HCT116 (cell line): Measurements from ENCODE around the gene HOXB7. TPM values are rescaled to one million over a fixed set of nuclear protein-coding genes. Genes with fewer than 3 reads are reported as not detected.

Experiments
- ATAC-seq: fragments of 200-7000 bp; cut with Tn5 transposase; 2 replicates; pipeline ENCODE4 v1.9.1; 2020; ENCODE audit warnings: mild to moderate bottlenecking, moderate library complexity
- BruUV-seq: library from RNA; stranded (reverse); fragments of 400-500 nt; replicated peaks from 2 replicates; lab custom pipeline; 2021; lab: Mats Ljungman, UMichigan
- CTCF ChIA-PET: fragments of 300-600 bp; sonication (Branson Sonifier 250); formaldehyde crosslinking; loops from one replicate; lab custom pipeline; 2021; ENCODE audit warnings: antibody characterized with exemption; lab: Charles Lee
- POLR2A ChIA-PET: fragments of 300-600, 350-600 bp; sonication (Branson Sonifier 250); formaldehyde crosslinking; loops from one replicate; lab custom pipeline; 2021; ENCODE audit warnings: antibody characterized with exemption; lab: Charles Lee
- RAD21 ChIA-PET, 2 experiments: fragments of 300-600 bp; sonication (Branson Sonifier 250); formaldehyde crosslinking; loops; one replicate each; lab custom pipeline; 2023; ENCODE audit warnings: low total read pairs in 2 of 2; ENCODE audit not compliant: uncharacterized antibody in 2 of 2, unreplicated experiment in 2 of 2, low non-redundant PET in 1 of 2; lab: Charles Lee
- DNase-seq: peaks from one replicate; pipeline ENCODE4 v3.0.0-alpha.2; 2010; ENCODE audit warnings: low read depth, low spot score
- H2AFZ ChIP-seq: fragments of 200-600 bp; shearing (Covaris generic), sonication (generic); 2 replicates; pipeline ENCODE4 v1.6.1; 2017; ENCODE audit warnings: low read depth, mixed run types, mixed read lengths, antibody characterized with exemption, low read length; ENCODE audit not compliant: poor library complexity, severe bottlenecking
- H3K27ac ChIP-seq: 2 replicates; pipeline ENCODE4 v1.5.1; 2012; ENCODE audit warnings: low read depth, low read length
- H3K27me3 ChIP-seq: fragments of 200-600 bp; sonication (generic); 2 replicates; pipeline ENCODE4 v1.6.1; 2016; ENCODE audit warnings: mixed run types, low read length, mixed read lengths; ENCODE audit not compliant: insufficient read depth
- H3K36me3 ChIP-seq, 2 experiments: fragments of 200-500 bp in 1 of 2; fragments of 200-600 bp in 1 of 2; sonication (Bioruptor generic) in 1 of 2; sonication (generic) in 1 of 2; 2 replicates each; pipeline versions ENCODE4 v1.5.1 to v1.6.1; 2014 to 2016; ENCODE audit warnings: low read length in 2 of 2, inconsistent platforms in 1 of 2, mixed read lengths in 1 of 2, mixed run types in 1 of 2; ENCODE audit not compliant: insufficient read depth in 2 of 2, control insufficient read depth in 1 of 2
- H3K4me1 ChIP-seq, 2 experiments: fragments of 200-600 bp in 1 of 2; sonication (generic) in 1 of 2; 2 replicates each; pipeline versions ENCODE4 v1.5.1 to v1.6.1; 2012 to 2017; ENCODE audit warnings: low read length in 2 of 2, inconsistent platforms in 1 of 2, mild to moderate bottlenecking in 1 of 2, mixed read lengths in 1 of 2, mixed run types in 1 of 2, moderate library complexity in 1 of 2; ENCODE audit not compliant: insufficient read depth in 2 of 2, control insufficient read depth in 1 of 2
- H3K4me2 ChIP-seq: fragments of 200-600 bp; sonication (generic); 2 replicates; pipeline ENCODE4 v1.6.1; 2017; ENCODE audit warnings: mixed run types, low read length, mixed read lengths
- H3K4me3 ChIP-seq, 2 experiments: fragments of 200-600 bp in 1 of 2; sonication (generic) in 1 of 2; replicated peaks in 1 of 2; 2 replicates each; pipeline ENCODE4 v1.5.1; 2011 to 2016; ENCODE audit warnings: low read length in 2 of 2, control low read depth in 1 of 2, low read depth in 1 of 2, mild to moderate bottlenecking in 1 of 2, mixed read lengths in 1 of 2, mixed run types in 1 of 2
- H3K79me2 ChIP-seq: fragments of 200-600 bp; sonication (generic); 2 replicates; pipeline ENCODE4 v1.6.1; 2017; ENCODE audit warnings: mild to moderate bottlenecking, mixed run types, low read length, moderate library complexity, mixed read lengths; ENCODE audit not compliant: insufficient read depth
- H3K9ac ChIP-seq: fragments of 200-600 bp; sonication (generic); 2 replicates; pipeline ENCODE4 v1.6.1; 2016; ENCODE audit warnings: low read length, mixed read lengths
- H3K9me2 ChIP-seq: fragments of 200-600 bp; sonication (generic), shearing (Covaris generic); 2 replicates; pipeline ENCODE4 v1.6.1; 2017; ENCODE audit warnings: mixed run types, mild to moderate bottlenecking, moderate library complexity; ENCODE audit not compliant: insufficient read depth
- H3K9me3 ChIP-seq, 2 experiments: fragments of 200-500 bp in 1 of 2; fragments of 200-600 bp in 1 of 2; sonication (Bioruptor generic) in 1 of 2; sonication (generic) in 1 of 2; 2 replicates each; pipeline ENCODE4 v1.6.1; 2014 to 2017; ENCODE audit warnings: low read length in 2 of 2, mixed read lengths in 2 of 2, inconsistent platforms in 1 of 2, low read depth in 1 of 2, mild to moderate bottlenecking in 1 of 2, mixed run types in 1 of 2, moderate library complexity in 1 of 2; ENCODE audit not compliant: control insufficient read depth in 1 of 2, insufficient read depth in 1 of 2
- H4K20me1 ChIP-seq: fragments of 200-600 bp; sonication (generic), shearing (Covaris generic); 2 replicates; pipeline ENCODE4 v1.6.1; 2017; ENCODE audit warnings: mixed run types, mild to moderate bottlenecking, moderate library complexity; ENCODE audit not compliant: insufficient read depth
- CTCF ChIP-seq, 3 experiments: fragments of 200-600 bp in 1 of 3; sonication (generic) in 1 of 3; IDR thresholded peaks in 2 of 3; conservative IDR thresholded peaks in 1 of 3; 2 replicates each; pipeline ENCODE4 v1.5.1; 2012 to 2017; ENCODE audit warnings: low read depth in 2 of 3, low read length in 2 of 3, antibody characterized with exemption in 1 of 3, borderline replicate concordance in 1 of 3, control low read depth in 1 of 3, mild to moderate bottlenecking in 1 of 3, mixed read lengths in 1 of 3, mixed run types in 1 of 3, moderate library complexity in 1 of 3; ENCODE audit not compliant: insufficient read depth in 1 of 3
- EZH2 ChIP-seq: fragments of 200-600 bp; sonication (generic); IDR thresholded peaks from 2 replicates; pipeline ENCODE4 v1.6.1; 2017; ENCODE audit warnings: antibody characterized with exemption, mixed run types
- POLR2AphosphoS5 ChIP-seq: IDR thresholded peaks from 2 replicates; pipeline ENCODE4 v1.6.1; 2011; ENCODE audit warnings: mild to moderate bottlenecking, low read depth, low read length, moderate library complexity
- REST ChIP-seq: IDR thresholded peaks from 2 replicates; pipeline ENCODE4 v1.6.1; 2012; ENCODE audit warnings: low read depth
- SRF ChIP-seq: IDR thresholded peaks from 2 replicates; pipeline ENCODE4 v1.6.1; 2012; ENCODE audit warnings: low read depth
- TCF7L2 ChIP-seq: IDR thresholded peaks from 2 replicates; pipeline ENCODE4 v1.7.0; 2011; ENCODE audit warnings: borderline replicate concordance, inconsistent platforms; ENCODE audit not compliant: insufficient read depth, insufficient read length; ENCODE audit errors: extremely low read depth
- intact Hi-C: fragments of 100-400 bp; cut with micrococcal nuclease; formaldehyde crosslinking; loops from 2 replicates; pipeline ENCODE4 v1.10.0; 2022
- microRNA counts: library from miRNA; unstranded; fragments of <30 nt; microRNA quantifications from one replicate; lab custom pipeline; 2015
- microRNA-seq: library from miRNA; unstranded; fragments of <30 nt; microRNA quantifications from one replicate; pipeline ENCODE4, GENCODE V29; 2016; ENCODE audit warnings: borderline number of aligned reads
- total RNA-seq: library from RNA; stranded (reverse); gene quantifications from one replicate; pipeline ENCODE4 v1.2.1, GENCODE V29; 2021; ENCODE audit not compliant: unreplicated experiment

HOXB7 gene
- total RNA-seq, 1 experiment from 2014 or later, result 33.6 TPM

GRCh38 chr17:48558057-48558830 is 52.6 kb downstream of the HOXB7 start:
- TF ChIP-seq POLR2AphosphoS5, result no peak
- TF ChIP-seq CTCF (IDR thresholded peaks at IDR 0.05 in 2 of 3, conservative IDR thresholded peaks at IDR 0.05 in 1 of 3; ENCODE audit: borderline replicate concordance in 1 of 3, insufficient read depth in 1 of 3, low read depth in 2 of 3, low read length in 2 of 3), result no peak
- TF ChIP-seq EZH2, result no peak
- TF ChIP-seq SRF, result no peak
- TF ChIP-seq TCF7L2, result no peak
- no peak for TF ChIP-seq REST
- Histone ChIP-seq H3K9me3 (no peaks in the 10 kb centered on the region), H3K4me2 (no peak overlapping the region), H4K20me1 (no peaks in the 10 kb centered on the region), H3K4me3 (no peak overlapping the region), H3K27ac (no peak overlapping the region), H3K79me2 (no peaks in the 10 kb centered on the region; the same call in 1 of the 2 replicates), H2AFZ (no peak overlapping the region), H3K9ac (no peak overlapping the region), H3K4me1 (peaks cover 0 to 4% of the 10 kb centered on the region in 2 experiments; a peak in 1 of 4 replicates), H3K9me2 (no peaks in the 10 kb centered on the region), H3K36me3 (no peaks in the 10 kb centered on the region), H3K27me3 (no peaks in the 10 kb centered on the region)
- ChIA-PET RAD21 (no interaction called here), POLR2A (no interaction called here), CTCF (no interaction called here)
- BruUV-seq, result no TSS peak
- DNase-seq (no peak), ATAC-seq (no peak)
- intact Hi-C loops, result no loop called here

MicroRNA genes within 50 kb of the gene (microRNA counts, 767-probe panel; counts per million panel counts)
- 11,127 counts per million, percentile 10 among the panel's probes with 10 or more counts for microRNA hsa-miR-10a-5p (lab: Ali Mortazavi, UCI)

Small RNA genes within 50 kb of the gene (microRNA-seq; reads per million reads assigned to microRNA genes)
- gene MIR196A1, result 31.4 reads per million, percentile 48 among the genes with 10 or more reads in this experiment

Other genes with a start within 250 kb of the HOXB7 start
- 12.4 TPM for gene SKAP1, start 180.8 kb downstream of the HOXB7 start, total RNA-seq
- gene HOXB1, start 80.0 kb downstream of the HOXB7 start, total RNA-seq, result not detected
- gene HOXB2, start 65.9 kb downstream of the HOXB7 start, total RNA-seq, result 2.0 TPM
- 11.3 TPM for gene HOXB4, start 32.7 kb downstream of the HOXB7 start, total RNA-seq
- gene HOXB3, start 20.8 kb downstream of the HOXB7 start, total RNA-seq, result 19.8 TPM
- 19.8 TPM for gene HOXB5, start 17.2 kb downstream of the HOXB7 start, total RNA-seq
- 64.8 TPM for gene HOXB6, start 6.0 kb downstream of the HOXB7 start, total RNA-seq
- 44.7 TPM for gene HOXB8, start 4.3 kb upstream of the HOXB7 start, total RNA-seq
- 40.1 TPM for gene HOXB9, start 15.3 kb upstream of the HOXB7 start, total RNA-seq
- gene PRAC1, start 111.5 kb upstream of the HOXB7 start, total RNA-seq, result not detected
- gene PRAC2, start 112.2 kb upstream of the HOXB7 start, total RNA-seq, result not detected
- gene HOXB13, start 117.7 kb upstream of the HOXB7 start, total RNA-seq, result 7.8 TPM
- 0.79 TPM for gene TTLL6, start 206.2 kb upstream of the HOXB7 start, total RNA-seq
- 151 TPM for gene CALCOCO2, start 220.0 kb upstream of the HOXB7 start, total RNA-seq